Cerebellar cortex (tissue), 1 donor: ENCODE measurements around the gene RBM4.
"Not testable (repeated sequence)": the region's sequence is repeated elsewhere in the genome, so short reads cannot be mapped to it uniquely, and the experiment has no call there.

Experiments
- DNase-seq: peaks from one replicate; pipeline ENCODE4 v3.0.0-alpha.2; 2015; ENCODE audit warnings: low spot score

RBM4 gene

DNA sequence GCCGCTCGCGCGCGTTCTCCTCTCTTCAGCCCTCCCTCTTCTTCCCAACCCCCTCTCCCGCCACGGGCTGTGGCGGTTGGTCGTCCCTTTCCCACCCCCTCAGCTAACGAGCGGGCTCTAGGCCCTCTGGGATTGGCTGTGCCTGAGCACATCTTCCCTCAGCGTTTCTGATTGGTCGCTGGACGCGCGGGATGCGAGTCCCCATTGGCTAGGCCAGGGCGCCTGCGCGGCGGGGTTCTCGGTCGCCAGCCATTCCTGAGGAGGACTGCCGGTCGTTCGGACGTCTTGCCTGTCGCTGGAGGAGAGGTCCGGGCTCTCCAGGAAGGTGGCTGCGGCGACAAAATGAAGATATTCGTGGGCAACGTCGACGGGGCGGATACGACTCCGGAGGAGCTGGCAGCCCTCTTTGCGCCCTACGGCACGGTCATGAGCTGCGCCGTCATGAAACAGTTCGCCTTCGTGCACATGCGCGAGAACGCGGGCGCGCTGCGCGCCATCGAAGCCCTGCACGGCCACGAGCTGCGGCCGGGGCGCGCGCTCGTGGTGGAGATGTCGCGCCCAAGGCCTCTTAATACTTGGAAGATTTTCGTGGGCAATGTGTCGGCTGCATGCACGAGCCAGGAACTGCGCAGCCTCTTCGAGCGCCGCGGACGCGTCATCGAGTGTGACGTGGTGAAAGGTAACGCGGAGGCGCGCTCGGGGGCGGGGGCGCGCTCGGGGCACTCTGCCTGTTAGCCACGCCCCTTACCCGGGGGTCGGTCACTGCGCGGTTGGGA is 21.9 kb upstream of the RBM4 start, which contains the start of gene RBM14:
RBM14 (plus strand) TSS at position 252 of the 776 bp plus-strand sequence; CDS start at position 343, 91 bp downstream.
- DNase-seq = peak; percentile 99

- no peak for DNase-seq
Measured at GRCh38 chr11:66617155-66617834, 21.2 kb upstream of the RBM4 start.

GRCh38 chr11:66619080-66619554 is 19.4 kb upstream of the RBM4 start:
- DNase-seq = no peak

DNA sequence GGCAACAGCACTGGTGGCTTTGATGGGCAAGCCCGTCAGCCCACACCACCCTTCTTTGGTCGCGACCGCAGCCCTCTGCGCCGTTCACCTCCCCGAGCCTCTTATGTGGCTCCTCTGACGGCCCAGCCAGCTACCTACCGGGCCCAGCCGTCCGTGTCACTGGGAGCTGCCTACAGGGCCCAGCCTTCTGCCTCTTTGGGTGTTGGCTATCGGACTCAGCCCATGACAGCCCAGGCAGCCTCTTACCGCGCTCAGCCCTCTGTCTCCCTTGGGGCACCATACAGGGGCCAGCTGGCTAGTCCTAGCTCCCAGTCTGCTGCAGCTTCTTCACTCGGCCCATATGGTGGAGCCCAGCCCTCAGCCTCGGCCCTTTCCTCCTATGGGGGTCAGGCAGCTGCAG is 14.1 kb upstream of the RBM4 start:
- DNase-seq = no peak

GRCh38 chr11:66625041-66625751 is 13.3 kb upstream of the RBM4 start:
- peak; percentile 76 for DNase-seq

DNA sequence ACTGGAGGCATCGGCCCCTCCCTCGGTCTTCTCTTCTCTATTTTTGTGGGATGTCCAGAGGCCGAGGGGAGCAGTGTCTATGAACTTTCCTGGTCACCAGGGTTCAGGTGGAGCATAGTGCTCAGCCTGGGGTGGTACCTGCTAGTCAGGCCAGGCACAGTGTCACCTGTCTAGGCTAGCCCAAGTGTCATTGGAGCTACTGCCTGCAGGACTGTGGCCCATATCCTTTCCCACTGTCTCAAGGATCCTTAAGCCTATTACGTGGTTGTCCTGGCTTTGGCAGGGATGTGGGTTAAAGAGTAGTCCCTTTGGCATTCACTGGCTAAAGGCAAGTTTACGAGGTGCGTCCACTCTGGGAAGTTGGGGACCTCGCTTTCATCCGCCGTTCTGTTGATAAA is 12.8 kb upstream of the RBM4 start:
- DNase-seq = no peak

DNA sequence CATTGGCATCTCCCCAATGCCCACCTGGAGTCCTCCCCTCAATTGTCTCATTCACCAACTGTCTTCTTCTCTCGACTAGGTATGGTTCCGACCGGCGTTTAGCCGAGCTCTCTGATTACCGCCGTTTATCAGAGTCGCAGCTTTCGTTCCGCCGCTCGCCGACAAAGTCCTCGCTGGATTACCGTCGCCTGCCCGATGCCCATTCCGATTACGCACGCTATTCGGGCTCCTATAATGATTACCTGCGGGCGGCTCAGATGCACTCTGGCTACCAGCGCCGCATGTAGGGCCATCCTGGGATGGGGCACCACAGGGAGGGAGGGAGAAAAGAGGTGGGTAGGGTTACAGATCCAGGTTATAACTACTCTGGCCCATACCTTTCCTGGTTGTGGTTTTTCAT is 12.1 kb upstream of the RBM4 start:
- no peak for DNase-seq

DNA sequence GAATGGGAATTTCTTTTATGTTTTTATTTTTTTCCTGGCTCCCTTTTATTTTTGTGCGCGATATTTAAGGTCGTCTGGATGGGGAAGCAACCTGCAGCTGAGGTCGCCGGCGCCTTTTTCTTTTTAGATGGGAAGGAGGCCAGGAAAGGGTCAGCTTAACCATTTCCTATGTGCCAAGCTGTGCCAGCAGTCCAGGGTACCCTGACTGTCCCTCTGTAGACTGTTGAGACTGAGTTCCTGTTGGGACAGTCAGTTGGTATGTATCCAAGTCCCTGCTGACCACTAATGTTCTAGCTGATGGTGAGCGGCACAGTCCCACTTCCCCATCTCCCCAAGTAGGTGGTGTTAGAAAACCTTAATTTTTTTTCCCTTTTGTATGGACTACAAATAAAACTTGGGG is 11.6 kb upstream of the RBM4 start:
- DNase-seq = no peak

- DNase-seq = no peak
Measured at GRCh38 chr11:66628061-66628603, 10.4 kb upstream of the RBM4 start.

DNA sequence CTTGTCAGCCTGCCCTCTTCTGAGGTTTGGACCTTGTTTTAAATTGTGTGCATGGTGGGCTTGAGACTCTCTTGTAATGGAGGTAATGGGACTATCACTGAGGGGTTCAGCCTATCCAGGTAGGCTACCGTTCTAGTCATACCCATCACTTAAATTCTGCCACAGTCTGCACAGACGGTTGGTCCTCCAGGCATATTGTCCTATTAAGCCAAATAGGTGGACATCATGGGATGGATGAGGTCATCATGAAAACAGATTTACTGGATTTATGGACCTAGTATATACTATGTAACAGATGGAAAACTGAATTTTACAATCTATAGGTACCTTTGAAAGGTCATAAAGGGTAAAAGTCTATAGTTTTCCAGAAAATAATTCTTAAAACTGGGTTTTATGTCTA is 9.1 kb upstream of the RBM4 start:
- no peak for DNase-seq

GRCh38 chr11:66631883-66632282 is 6.6 kb upstream of the RBM4 start:
- DNase-seq = no peak

- DNase-seq = no peak
Measured at GRCh38 chr11:66632952-66633351, 5.6 kb upstream of the RBM4 start.

DNA sequence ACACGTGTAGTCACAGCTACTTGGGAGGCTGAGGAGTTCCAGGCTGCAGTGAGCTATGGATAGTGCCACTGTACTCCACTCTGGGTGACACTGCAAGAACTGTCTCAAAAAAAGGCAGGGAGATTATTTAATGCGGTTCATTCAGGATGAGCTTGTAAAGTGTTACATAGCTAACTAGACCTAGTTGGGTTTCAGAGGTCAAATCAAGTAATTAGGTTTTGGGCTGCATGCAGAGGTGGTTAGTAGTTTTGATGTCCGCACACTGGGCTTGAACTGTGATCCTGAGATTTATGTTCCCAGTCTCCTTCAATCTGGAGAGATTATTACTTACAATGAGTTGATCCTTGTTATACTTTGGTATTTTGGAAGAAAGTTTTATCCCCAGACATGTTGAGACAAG is 2.1 kb upstream of the RBM4 start:
- peak; percentile 65 for DNase-seq

- DNase-seq = peak; percentile 69
Measured at GRCh38 chr11:66637557-66638176, 836 bp upstream of the RBM4 start.

- peak; percentile 52 for DNase-seq
Measured at GRCh38 chr11:66639066-66639813, 737 bp downstream of the RBM4 start.

GRCh38 chr11:66639814-66640340 is 1.4 kb downstream of the RBM4 start:
- not testable (repeated sequence) for DNase-seq

- no peak for DNase-seq
Measured at GRCh38 chr11:66641834-66642233, 3.3 kb downstream of the RBM4 start.

- no peak for DNase-seq
Measured at GRCh38 chr11:66643745-66644437, 5.4 kb downstream of the RBM4 start.

GRCh38 chr11:66646828-66647227 is 8.3 kb downstream of the RBM4 start:
- DNase-seq = no peak

DNA sequence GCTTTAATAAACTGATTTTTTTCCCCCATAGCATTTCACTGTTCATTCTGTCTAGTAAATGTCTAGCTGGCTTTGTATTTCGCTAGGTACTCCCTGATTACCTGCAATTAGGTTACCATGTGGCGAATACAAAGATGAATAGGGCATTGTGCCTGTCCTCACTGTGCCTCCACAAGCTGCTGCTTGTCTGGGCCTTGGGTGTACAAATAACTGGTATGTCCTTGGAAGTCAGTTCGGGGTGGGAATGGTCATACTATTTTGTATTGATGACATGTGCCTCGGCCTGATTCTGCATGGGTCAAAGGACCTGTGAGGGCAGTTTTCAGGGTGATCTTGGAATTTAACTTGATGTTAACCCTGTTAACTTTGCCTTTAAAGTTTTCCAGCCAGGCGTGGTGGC is 11.4 kb downstream of the RBM4 start:
- no peak for DNase-seq
